ENCODE results near the gene MT2A.
"Not testable (repeated sequence)": the region's sequence is repeated elsewhere in the genome, so short reads cannot be mapped to it uniquely, and the experiment has no call there.

MT2A gene

GRCh38 chr16:56608043-56608875 is at the start of gene MT2A:
MT2A (plus strand) TSS chr16:56608584; CDS start chr16:56608656, 72 bp downstream.
- DNase-seq (ENCODE audit: low spot score), result peak; percentile 98

DNA sequence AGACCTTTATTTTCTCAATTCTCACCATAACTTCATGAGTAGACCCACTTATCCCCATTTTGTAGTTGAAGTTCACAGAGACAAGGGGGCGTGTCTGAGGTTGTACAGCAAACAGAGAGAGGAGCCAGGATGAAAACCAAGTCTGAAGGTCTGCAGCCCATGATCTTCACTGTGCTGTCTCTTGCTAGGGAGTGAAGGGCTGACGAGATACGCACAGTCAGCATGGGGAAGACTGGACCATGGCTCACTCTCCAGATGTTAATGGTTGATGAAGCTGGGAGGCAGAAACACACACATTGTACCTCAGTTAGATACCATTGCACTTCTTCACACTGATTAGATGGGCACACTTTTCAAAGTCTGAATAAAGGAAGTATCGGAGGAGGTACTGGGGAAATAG is 49.3 kb upstream of the MT2A start:
- DNase-seq (ENCODE audit: low spot score), result no peak

DNA sequence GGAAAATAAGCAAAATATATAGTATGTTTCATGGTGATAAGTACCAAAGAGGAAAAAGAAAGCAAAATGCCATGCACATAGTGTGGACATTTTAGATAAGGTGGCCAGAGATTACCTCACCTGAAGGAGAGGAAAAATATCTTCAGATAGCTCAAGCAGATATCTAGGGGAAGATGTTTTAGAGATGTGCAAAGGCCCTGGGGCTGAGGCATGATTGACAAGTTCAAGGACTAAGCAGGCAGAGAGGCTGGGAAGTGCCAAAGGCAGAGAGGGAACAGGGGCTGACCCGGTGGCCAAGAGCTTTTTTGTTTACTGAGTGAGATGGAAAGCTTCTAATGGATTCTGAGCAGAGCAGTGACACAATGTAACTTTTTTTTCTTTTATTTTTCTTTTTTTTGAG is 47.9 kb upstream of the MT2A start:
- DNase-seq (ENCODE audit: low spot score), result no peak

DNA sequence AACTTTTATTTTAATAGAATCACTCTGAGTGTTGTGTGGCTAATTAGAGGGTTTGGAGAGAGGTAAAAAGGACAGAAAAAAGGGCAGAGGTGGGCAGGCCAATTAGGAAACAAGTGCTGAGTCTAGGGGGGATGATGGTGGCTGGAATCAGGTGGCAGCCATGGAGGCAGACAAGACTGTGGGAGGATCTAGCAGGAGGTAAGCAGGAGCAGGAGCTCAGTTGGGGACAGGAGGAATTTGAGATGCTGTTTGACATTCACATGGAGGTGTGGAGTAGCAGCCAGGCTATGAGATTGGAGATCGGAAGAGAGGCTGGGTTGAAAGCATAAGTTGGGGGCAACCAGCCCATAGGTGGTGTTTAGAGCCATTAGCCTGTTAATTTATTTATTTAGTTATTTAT is 47.3 kb upstream of the MT2A start:
- DNase-seq (ENCODE audit: low spot score), result no peak

GRCh38 chr16:56564793-56565477 is 43.4 kb upstream of the MT2A start, which contains the start of gene MT4:
MT4 (plus strand) TSS chr16:56565073; CDS start chr16:56565129, 56 bp downstream.
- no peak for DNase-seq (ENCODE audit: low spot score)

DNA sequence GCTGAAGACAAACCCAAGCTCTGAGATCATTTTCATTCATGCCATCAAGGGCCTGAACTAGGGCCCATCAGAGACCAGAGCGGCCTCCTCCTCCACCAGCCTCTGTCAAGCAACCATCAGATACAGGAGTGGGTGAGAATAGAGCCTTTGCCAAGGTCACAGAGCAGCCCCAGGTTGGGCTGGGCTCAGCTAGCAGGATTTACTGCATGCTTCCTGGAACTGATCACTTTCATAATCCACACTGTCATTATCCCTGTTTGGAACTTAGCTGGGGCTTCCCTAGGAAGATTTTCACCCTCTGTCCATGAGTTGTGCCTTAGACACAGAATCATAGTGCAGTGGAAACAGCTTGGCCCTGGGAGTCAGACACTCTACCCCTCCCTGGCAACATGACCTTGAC is 38.4 kb upstream of the MT2A start:
- DNase-seq (ENCODE audit: low spot score), result no peak

GRCh38 chr16:56571525-56571924 is 36.9 kb upstream of the MT2A start:
- DNase-seq (ENCODE audit: low spot score), result no peak

- no peak for DNase-seq (ENCODE audit: low spot score)
These were observed 33.8 kb upstream of the MT2A start for GRCh38 chr16:56574625-56575024.

- no peak for DNase-seq (ENCODE audit: low spot score)
These were observed 31.6 kb upstream of the MT2A start for GRCh38 chr16:56576585-56577299.

DNA sequence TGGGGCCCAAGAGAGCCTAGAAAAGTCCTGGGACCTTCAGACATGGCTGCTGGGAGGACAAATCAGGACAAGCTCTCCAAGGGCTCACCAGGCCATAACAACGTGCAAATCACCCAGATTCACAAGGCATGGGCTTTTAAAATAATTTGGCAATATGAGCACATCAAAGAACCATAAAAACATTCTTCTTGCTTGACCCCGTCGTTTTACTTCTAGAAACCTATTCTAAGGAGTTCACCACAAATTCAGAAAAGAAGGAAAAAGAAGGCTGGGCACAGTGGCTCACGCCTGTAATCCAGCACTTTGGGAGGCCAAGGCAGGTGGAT is 31.1 kb upstream of the MT2A start:
- DNase-seq (ENCODE audit: low spot score), result no peak

DNA sequence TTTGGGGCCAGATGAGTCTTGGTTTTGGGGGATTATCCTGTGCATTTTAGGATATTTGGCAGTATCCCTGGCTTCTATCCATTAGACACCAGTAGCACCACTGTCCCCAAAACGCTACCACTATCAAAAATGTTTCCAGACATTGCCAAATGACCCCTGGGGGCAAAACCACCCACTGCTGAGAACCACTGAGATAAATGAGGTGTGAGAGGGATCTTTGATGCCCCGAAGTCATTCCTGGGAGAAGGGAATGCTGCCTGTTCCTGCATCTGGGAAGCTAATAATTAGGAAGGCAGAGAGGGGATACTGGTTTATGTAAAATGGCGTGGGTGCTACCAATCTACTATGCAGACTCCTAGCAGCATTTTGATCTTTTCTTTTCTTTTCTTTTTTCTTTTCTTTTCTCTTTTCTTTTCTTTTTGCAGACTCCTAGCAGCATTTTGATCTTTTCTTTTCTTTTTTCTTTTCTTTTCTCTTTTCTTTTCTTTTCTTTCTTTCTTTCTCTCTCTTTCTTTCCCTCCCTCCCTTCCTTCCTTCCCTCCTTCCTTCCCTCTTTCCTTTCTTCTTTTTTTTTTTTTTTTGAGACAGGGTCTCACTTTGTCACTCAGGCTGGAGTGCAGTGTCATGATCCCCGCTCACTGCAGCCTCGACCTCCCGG is 27.9 kb upstream of the MT2A start:
- no peak for DNase-seq (ENCODE audit: low spot score)

- DNase-seq (ENCODE audit: low spot score), result not testable (repeated sequence)
These were observed 25.5 kb upstream of the MT2A start for GRCh38 chr16:56582911-56583310.

- DNase-seq (ENCODE audit: low spot score), result no peak
These were observed 24.8 kb upstream of the MT2A start for GRCh38 chr16:56583351-56584168.

DNA sequence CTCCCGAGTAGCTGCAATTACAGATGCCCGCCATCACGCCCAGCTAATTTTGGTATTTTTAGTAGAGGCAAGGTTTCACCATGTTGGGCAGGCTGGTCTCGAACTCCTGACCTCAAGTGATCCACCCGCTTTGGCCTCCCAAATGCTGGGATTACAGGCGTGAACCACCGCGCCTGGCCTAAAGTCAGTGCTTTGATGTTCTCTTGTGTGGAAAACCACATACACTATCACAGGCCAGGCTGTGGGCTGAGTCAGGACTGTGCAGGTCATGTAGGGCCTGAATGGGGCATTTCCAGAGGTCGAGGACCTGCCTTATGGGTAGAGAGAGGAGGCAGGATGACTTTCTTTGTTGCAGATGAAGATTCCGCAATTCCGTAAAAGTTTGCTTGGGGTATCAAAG is 24.1 kb upstream of the MT2A start:
- no peak for DNase-seq (ENCODE audit: low spot score)

DNA sequence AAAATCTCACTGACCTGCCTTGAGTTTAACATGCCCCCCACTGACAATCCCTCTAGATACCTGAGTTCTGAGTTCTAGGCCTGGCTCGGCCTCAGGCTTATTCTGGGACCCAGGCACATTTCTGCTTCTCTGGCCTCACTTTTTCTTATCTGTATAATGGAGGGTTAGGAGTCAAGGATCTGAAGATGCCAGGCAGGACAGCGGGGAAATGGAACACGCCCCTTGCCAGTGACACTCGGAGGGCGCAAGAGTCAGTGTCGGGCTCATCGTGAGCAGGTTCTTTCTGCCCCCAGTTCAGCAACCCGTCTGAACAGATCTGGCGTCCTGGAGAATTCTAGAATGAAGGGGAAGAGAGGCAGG is 19.6 kb upstream of the MT2A start:
- no peak for DNase-seq (ENCODE audit: low spot score)

GRCh38 chr16:56589141-56590039 is 19.0 kb upstream of the MT2A start, which contains the start of gene MT3:
MT3 (plus strand) TSS chr16:56589528; CDS start chr16:56589591, 63 bp downstream.
- DNase-seq (ENCODE audit: low spot score), result no peak

GRCh38 chr16:56591377-56592060 is 16.9 kb upstream of the MT2A start:
- no peak for DNase-seq (ENCODE audit: low spot score)

DNA sequence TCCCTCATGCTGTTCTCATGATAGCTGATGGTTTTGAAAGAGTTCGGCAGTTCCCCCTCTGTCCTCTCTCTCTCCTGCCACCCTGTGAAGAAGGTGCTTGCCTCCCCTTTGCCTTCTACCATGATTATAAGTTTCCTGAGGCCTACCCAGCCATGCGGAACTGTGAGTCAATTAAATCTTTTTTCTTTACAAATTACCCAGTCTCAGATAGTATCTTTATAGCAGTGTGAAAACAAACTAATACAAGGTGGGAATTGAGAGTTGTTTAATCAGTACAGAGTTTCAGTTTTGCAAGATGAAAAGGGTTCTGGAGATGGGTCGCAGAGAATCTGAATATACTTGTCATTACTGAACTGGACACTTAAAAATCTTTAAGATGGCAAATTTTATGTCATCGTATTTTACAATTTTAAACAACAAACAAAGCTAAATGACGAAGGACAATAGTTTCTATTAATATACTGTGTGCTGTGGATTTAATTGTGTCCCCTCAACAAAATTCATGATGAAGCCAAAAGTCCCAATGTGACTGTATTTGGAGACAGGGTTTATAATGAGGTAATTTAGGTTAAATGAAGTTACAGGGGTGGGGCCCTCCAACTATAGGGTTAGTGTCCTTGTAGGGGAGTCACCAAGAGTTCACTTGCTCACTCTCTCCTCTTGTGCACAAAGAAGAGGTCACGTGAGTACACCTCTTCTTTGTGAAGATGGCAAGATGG is 14.7 kb upstream of the MT2A start:
- DNase-seq (ENCODE audit: low spot score), result no peak

DNA sequence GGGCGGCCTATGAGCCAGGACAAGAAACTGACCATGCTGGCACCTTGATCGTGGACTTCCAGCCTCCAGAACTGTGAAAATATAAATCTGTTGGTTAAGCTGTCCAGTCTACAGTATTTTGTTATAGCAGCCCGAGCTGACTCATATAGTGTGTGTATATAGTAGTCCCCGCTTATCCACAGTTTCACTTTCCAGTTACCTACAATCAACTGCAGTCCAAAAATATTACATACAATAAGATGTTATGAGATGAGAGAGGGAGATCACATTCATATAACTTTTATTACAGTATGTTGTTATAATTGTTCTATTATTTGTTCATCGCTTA is 14.1 kb upstream of the MT2A start:
- DNase-seq (ENCODE audit: low spot score), result no peak
